HepG2 (cell line): ENCODE measurements around the gene RDH12. TPM values are rescaled to one million over a fixed set of nuclear protein-coding genes. Genes with fewer than 3 reads are reported as not detected.

Source experiments
- ESRRA ChIP-seq: sonication (generic); formaldehyde crosslinking; IDR thresholded peaks from 2 replicates; pipeline ENCODE4 v1.5.1; 2020; ENCODE audit warnings: mild to moderate bottlenecking, low read depth, missing genetic modification reagents
- GATAD2A ChIP-seq: IDR thresholded peaks from 2 replicates; pipeline ENCODE4 v1.6.1; 2016
- HDAC1 ChIP-seq: sonication (generic); formaldehyde crosslinking; IDR thresholded peaks from 2 replicates; pipeline ENCODE4 v1.5.1; 2020; ENCODE audit warnings: mild to moderate bottlenecking, missing genetic modification reagents
- HNF4A ChIP-seq: sonication (generic); formaldehyde crosslinking; IDR thresholded peaks from 2 replicates; pipeline ENCODE4 v1.4.0; 2020; ENCODE audit warnings: missing genetic modification reagents
- HOXA3 ChIP-seq: sonication (generic); formaldehyde crosslinking; IDR thresholded peaks from 2 replicates; pipeline ENCODE4 v1.5.0; 2020; ENCODE audit warnings: missing genetic modification reagents
- KDM5B ChIP-seq: sonication (generic); formaldehyde crosslinking; IDR thresholded peaks from 2 replicates; pipeline ENCODE4 v1.4.0; 2020; ENCODE audit warnings: missing genetic modification reagents, mild to moderate bottlenecking, borderline replicate concordance
- LCORL ChIP-seq, 2 experiments: fragments of 450-650 bp in 1 of 2; sonication (generic) in 1 of 2; formaldehyde crosslinking in 1 of 2; IDR thresholded peaks; 2 replicates each; pipeline versions ENCODE4 v1.5.0 to v1.6.1; 2017 to 2020; ENCODE audit warnings: antibody characterized with exemption in 1 of 2, missing genetic modification reagents in 1 of 2
- MIER3 ChIP-seq: IDR thresholded peaks from 2 replicates; pipeline ENCODE4 v1.6.1; 2016; ENCODE audit warnings: missing compliant biosample characterization, borderline replicate concordance
- NR2F1 ChIP-seq, 2 experiments: fragments of 450-650 bp in 1 of 2; formaldehyde crosslinking in 1 of 2; IDR thresholded peaks; 2 replicates each; pipeline versions ENCODE4 v1.5.0 to v1.6.1; 2016 to 2020; ENCODE audit warnings: mild to moderate bottlenecking in 1 of 2, missing compliant biosample characterization in 1 of 2, missing genetic modification reagents in 1 of 2, moderate library complexity in 1 of 2
- NR2F6 ChIP-seq, 2 experiments: IDR thresholded peaks; 2 replicates each; pipeline ENCODE4 v1.6.1; 2016; ENCODE audit warnings: antibody characterized with exemption in 1 of 2, mild to moderate bottlenecking in 1 of 2
- TRIM24 ChIP-seq: sonication (generic); formaldehyde crosslinking; IDR thresholded peaks from 2 replicates; pipeline ENCODE4 v1.8.0; 2022; ENCODE audit warnings: mild to moderate bottlenecking, missing genetic modification reagents
- ZKSCAN8 ChIP-seq: IDR thresholded peaks from 2 replicates; pipeline ENCODE4 v1.6.1; 2016; ENCODE audit warnings: borderline replicate concordance, missing genetic modification reagents, missing compliant biosample characterization
- ZMYM4 ChIP-seq: sonication (generic); formaldehyde crosslinking; IDR thresholded peaks from 2 replicates; pipeline ENCODE4 v1.8.1; 2023; ENCODE audit warnings: mild to moderate bottlenecking, missing genetic modification reagents
- ZNF552 ChIP-seq: sonication (generic); formaldehyde crosslinking; IDR thresholded peaks from 2 replicates; pipeline ENCODE4 v1.9.0; 2022; ENCODE audit warnings: missing genetic modification reagents, mild to moderate bottlenecking, borderline replicate concordance
- polyA plus RNA-seq, 8 experiments: library from polyadenylated mRNA; depleted of rRNA in 3 of 8; stranded (reverse) in 7 of 8; unstranded in 1 of 8; fragments of >200 nt; fragmentation: Illumina TruSeq in 4 of 8; extraction: Trizol in 4 of 8; gene quantifications; 2 replicates each; pipeline versions ENCODE4 v1.2.1 to v1.2.3, GENCODE V29; 2011 to 2016; ENCODE audit warnings: low read depth in 4 of 8, missing spikeins in 1 of 8, mixed read lengths in 1 of 8; ENCODE audit not compliant: insufficient read depth in 1 of 8
- total RNA-seq, 5 experiments: library from RNA; depleted of rRNA; stranded (reverse); fragments of >200 nt; fragmentation: Illumina TruSeq; extraction: Trizol; gene quantifications; 2 replicates each; pipeline ENCODE4 v1.2.3, GENCODE V29; 2016; ENCODE audit warnings: low read depth in 1 of 5
- TF ChIP-seq, protein P1 (sequence below): sonication (generic); formaldehyde crosslinking; IDR thresholded peaks from 2 replicates; pipeline ENCODE4 v1.5.1; 2020; ENCODE audit warnings: mild to moderate bottlenecking, missing genetic modification reagents, moderate library complexity
- TF ChIP-seq, protein P2 (sequence below): sonication (generic); formaldehyde crosslinking; conservative IDR thresholded peaks from 2 replicates; pipeline ENCODE4 v1.4.0; 2020; ENCODE audit warnings: mild to moderate bottlenecking, missing genetic modification reagents, moderate library complexity
- TF ChIP-seq, protein P3 (sequence below): sonication (generic); formaldehyde crosslinking; IDR thresholded peaks from 2 replicates; pipeline ENCODE4 v1.5.1; 2020; ENCODE audit warnings: mild to moderate bottlenecking, missing genetic modification reagents, borderline replicate concordance

Gene RDH12
- total and polyA plus RNA-seq, 2 of the 13 experiments (the other 11 are each of a cell fraction or from before 2014, with no cell fraction given) = 1.6 to 2.1 TPM

DNA sequence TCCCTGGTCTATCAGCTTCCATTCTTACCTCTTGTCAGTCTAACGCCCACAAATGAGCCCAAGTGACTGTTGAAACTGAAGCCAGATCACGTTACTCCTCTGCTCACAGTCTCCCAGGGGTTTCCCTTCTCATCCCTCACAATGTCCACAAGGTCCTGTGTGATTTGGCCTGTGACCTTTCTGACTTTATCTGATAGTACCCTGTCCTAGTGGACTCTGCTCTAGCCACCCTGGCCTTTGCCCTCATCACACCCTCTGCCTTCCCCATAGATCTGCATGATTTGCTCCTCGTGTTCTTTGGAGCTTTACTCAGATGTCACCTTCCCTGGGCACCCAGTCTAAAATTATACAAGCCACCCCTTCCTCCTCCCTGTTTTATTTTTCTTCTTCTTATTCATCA is 55.5 kb downstream of the RDH12 start (continued):
- TF ChIP-seq, protein P1, sequence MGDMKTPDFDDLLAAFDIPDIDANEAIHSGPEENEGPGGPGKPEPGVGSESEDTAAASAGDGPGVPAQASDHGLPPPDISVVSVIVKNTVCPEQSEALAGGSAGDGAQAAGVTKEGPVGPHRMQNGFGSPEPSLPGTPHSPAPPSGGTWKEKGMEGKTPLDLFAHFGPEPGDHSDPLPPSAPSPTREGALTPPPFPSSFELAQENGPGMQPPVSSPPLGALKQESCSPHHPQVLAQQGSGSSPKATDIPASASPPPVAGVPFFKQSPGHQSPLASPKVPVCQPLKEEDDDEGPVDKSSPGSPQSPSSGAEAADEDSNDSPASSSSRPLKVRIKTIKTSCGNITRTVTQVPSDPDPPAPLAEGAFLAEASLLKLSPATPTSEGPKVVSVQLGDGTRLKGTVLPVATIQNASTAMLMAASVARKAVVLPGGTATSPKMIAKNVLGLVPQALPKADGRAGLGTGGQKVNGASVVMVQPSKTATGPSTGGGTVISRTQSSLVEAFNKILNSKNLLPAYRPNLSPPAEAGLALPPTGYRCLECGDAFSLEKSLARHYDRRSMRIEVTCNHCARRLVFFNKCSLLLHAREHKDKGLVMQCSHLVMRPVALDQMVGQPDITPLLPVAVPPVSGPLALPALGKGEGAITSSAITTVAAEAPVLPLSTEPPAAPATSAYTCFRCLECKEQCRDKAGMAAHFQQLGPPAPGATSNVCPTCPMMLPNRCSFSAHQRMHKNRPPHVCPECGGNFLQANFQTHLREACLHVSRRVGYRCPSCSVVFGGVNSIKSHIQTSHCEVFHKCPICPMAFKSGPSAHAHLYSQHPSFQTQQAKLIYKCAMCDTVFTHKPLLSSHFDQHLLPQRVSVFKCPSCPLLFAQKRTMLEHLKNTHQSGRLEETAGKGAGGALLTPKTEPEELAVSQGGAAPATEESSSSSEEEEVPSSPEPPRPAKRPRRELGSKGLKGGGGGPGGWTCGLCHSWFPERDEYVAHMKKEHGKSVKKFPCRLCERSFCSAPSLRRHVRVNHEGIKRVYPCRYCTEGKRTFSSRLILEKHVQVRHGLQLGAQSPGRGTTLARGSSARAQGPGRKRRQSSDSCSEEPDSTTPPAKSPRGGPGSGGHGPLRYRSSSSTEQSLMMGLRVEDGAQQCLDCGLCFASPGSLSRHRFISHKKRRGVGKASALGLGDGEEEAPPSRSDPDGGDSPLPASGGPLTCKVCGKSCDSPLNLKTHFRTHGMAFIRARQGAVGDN (CRISPR knock-in tag) = no peak
- TF ChIP-seq, protein P2, sequence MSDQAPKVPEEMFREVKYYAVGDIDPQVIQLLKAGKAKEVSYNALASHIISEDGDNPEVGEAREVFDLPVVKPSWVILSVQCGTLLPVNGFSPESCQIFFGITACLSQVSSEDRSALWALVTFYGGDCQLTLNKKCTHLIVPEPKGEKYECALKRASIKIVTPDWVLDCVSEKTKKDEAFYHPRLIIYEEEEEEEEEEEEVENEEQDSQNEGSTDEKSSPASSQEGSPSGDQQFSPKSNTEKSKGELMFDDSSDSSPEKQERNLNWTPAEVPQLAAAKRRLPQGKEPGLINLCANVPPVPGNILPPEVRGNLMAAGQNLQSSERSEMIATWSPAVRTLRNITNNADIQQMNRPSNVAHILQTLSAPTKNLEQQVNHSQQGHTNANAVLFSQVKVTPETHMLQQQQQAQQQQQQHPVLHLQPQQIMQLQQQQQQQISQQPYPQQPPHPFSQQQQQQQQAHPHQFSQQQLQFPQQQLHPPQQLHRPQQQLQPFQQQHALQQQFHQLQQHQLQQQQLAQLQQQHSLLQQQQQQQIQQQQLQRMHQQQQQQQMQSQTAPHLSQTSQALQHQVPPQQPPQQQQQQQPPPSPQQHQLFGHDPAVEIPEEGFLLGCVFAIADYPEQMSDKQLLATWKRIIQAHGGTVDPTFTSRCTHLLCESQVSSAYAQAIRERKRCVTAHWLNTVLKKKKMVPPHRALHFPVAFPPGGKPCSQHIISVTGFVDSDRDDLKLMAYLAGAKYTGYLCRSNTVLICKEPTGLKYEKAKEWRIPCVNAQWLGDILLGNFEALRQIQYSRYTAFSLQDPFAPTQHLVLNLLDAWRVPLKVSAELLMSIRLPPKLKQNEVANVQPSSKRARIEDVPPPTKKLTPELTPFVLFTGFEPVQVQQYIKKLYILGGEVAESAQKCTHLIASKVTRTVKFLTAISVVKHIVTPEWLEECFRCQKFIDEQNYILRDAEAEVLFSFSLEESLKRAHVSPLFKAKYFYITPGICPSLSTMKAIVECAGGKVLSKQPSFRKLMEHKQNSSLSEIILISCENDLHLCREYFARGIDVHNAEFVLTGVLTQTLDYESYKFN (CRISPR knock-in tag) = peak; percentile 47
- TF ChIP-seq GATAD2A (0 out of 2 replicates have a peak, but pooled peaks have one; percentile 28), HDAC1 (CRISPR knock-in tag) (peak; percentile 32; the same call in 1 of the 2 replicates), HOXA3 (CRISPR knock-in tag) (peak; percentile 15; the same call in 1 of the 2 replicates), ESRRA (CRISPR knock-in tag) (peak; percentile 87), ZNF552 (CRISPR knock-in tag) (no peak), MIER3 (CRISPR knock-in tag) (no peak), LCORL (IDR thresholded peaks at IDR 0.05) (no peak), LCORL (CRISPR knock-in tag; IDR thresholded peaks at IDR 0.05) (peak; percentile 46; the same call in 1 of the 2 replicates), HNF4A (CRISPR knock-in tag) (peak; percentile 83), ZKSCAN8 (no peak), NR2F6 (IDR thresholded peaks at IDR 0.05) (peak; percentile 82), NR2F6 (CRISPR knock-in tag; IDR thresholded peaks at IDR 0.05) (peak; percentile 67), NR2F1 (CRISPR knock-in tag; IDR thresholded peaks at IDR 0.05) (peak; percentile 75 to 79), TRIM24 (CRISPR knock-in tag) (0 out of 2 replicates have a peak, but pooled peaks have one; percentile 26), ZMYM4 (CRISPR knock-in tag) (peak; percentile 68), KDM5B (CRISPR knock-in tag) (no peak)
- TF ChIP-seq, protein P3, sequence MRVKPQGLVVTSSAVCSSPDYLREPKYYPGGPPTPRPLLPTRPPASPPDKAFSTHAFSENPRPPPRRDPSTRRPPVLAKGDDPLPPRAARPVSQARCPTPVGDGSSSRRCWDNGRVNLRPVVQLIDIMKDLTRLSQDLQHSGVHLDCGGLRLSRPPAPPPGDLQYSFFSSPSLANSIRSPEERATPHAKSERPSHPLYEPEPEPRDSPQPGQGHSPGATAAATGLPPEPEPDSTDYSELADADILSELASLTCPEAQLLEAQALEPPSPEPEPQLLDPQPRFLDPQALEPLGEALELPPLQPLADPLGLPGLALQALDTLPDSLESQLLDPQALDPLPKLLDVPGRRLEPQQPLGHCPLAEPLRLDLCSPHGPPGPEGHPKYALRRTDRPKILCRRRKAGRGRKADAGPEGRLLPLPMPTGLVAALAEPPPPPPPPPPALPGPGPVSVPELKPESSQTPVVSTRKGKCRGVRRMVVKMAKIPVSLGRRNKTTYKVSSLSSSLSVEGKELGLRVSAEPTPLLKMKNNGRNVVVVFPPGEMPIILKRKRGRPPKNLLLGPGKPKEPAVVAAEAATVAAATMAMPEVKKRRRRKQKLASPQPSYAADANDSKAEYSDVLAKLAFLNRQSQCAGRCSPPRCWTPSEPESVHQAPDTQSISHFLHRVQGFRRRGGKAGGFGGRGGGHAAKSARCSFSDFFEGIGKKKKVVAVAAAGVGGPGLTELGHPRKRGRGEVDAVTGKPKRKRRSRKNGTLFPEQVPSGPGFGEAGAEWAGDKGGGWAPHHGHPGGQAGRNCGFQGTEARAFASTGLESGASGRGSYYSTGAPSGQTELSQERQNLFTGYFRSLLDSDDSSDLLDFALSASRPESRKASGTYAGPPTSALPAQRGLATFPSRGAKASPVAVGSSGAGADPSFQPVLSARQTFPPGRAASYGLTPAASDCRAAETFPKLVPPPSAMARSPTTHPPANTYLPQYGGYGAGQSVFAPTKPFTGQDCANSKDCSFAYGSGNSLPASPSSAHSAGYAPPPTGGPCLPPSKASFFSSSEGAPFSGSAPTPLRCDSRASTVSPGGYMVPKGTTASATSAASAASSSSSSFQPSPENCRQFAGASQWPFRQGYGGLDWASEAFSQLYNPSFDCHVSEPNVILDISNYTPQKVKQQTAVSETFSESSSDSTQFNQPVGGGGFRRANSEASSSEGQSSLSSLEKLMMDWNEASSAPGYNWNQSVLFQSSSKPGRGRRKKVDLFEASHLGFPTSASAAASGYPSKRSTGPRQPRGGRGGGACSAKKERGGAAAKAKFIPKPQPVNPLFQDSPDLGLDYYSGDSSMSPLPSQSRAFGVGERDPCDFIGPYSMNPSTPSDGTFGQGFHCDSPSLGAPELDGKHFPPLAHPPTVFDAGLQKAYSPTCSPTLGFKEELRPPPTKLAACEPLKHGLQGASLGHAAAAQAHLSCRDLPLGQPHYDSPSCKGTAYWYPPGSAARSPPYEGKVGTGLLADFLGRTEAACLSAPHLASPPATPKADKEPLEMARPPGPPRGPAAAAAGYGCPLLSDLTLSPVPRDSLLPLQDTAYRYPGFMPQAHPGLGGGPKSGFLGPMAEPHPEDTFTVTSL = no peak
- TF ChIP-seq, all 625 proteins: peak for 20
